Fibroblast of peridontal ligament (primary cell): ENCODE results near the gene SPDYE2.
"Not testable (repeated sequence)": the region's sequence is repeated elsewhere in the genome, so short reads cannot be mapped to it uniquely, and the experiment has no call there.

Source experiments
- DNase-seq: peaks from one replicate; pipeline ENCODE4 v3.0.0-alpha.2; 2010; ENCODE audit errors: extremely low read depth

Gene SPDYE2

GRCh38 chr7:102550808-102551422 lies at the start of gene SPDYE2:
TSS of gene SPDYE2 (plus strand) at chr7:102551226. CDS start at chr7:102553256, 2,030 bp downstream.
- DNase-seq = not testable (repeated sequence)

GRCh38 chr7:102503141-102503540 lies 47.9 kb upstream of the SPDYE2 start:
- not testable (repeated sequence) for DNase-seq

- not testable (repeated sequence) for DNase-seq
Measured at GRCh38 chr7:102505298-102506185, 45.5 kb upstream of the SPDYE2 start.

- DNase-seq = not testable (repeated sequence)
Measured at GRCh38 chr7:102507410-102508088, 43.5 kb upstream of the SPDYE2 start.

GRCh38 chr7:102510575-102510974 lies 40.5 kb upstream of the SPDYE2 start:
- DNase-seq = not testable (repeated sequence)

GRCh38 chr7:102511860-102512522 lies 39.0 kb upstream of the SPDYE2 start:
- DNase-seq = not testable (repeated sequence)

- DNase-seq = peak; percentile 80
Measured at GRCh38 chr7:102512642-102513221, 38.3 kb upstream of the SPDYE2 start.

- DNase-seq = not testable (repeated sequence)
Measured at GRCh38 chr7:102514881-102515721, 35.9 kb upstream of the SPDYE2 start.

- not testable (repeated sequence) for DNase-seq
Measured at GRCh38 chr7:102515889-102516288, 35.1 kb upstream of the SPDYE2 start.

GRCh38 chr7:102516951-102517350 lies 34.1 kb upstream of the SPDYE2 start:
- DNase-seq = not testable (repeated sequence)

- not testable (repeated sequence) for DNase-seq
Measured at GRCh38 chr7:102517550-102518147, 33.4 kb upstream of the SPDYE2 start, which contains the start of gene RASA4B. TSS of gene RASA4B (minus strand) at chr7:102517777. CDS start at chr7:102517710, 67 bp downstream.

- not testable (repeated sequence) for DNase-seq
Measured at GRCh38 chr7:102520797-102521196, 30.2 kb upstream of the SPDYE2 start.

- DNase-seq = not testable (repeated sequence)
Measured at GRCh38 chr7:102524803-102525202, 26.2 kb upstream of the SPDYE2 start.

- DNase-seq = not testable (repeated sequence)
Measured at GRCh38 chr7:102527182-102527581, 23.8 kb upstream of the SPDYE2 start.

- DNase-seq = not testable (repeated sequence)
Measured at GRCh38 chr7:102527822-102528793, 22.9 kb upstream of the SPDYE2 start.

GRCh38 chr7:102531583-102531982 lies 19.4 kb upstream of the SPDYE2 start:
- not testable (repeated sequence) for DNase-seq

GRCh38 chr7:102532127-102532526 lies 18.9 kb upstream of the SPDYE2 start:
- not testable (repeated sequence) for DNase-seq

- not testable (repeated sequence) for DNase-seq
Measured at GRCh38 chr7:102535062-102535615, 15.9 kb upstream of the SPDYE2 start.
